OCI-M2 (cell line): ENCODE results near the gene SMIM35.

ENCODE experiments used
- DNase-seq: peaks from one replicate; lab custom pipeline; 2025; ENCODE audit not compliant: unreplicated experiment; lab: John Stamatoyannopoulos, UW

The SMIM35 gene

DNA sequence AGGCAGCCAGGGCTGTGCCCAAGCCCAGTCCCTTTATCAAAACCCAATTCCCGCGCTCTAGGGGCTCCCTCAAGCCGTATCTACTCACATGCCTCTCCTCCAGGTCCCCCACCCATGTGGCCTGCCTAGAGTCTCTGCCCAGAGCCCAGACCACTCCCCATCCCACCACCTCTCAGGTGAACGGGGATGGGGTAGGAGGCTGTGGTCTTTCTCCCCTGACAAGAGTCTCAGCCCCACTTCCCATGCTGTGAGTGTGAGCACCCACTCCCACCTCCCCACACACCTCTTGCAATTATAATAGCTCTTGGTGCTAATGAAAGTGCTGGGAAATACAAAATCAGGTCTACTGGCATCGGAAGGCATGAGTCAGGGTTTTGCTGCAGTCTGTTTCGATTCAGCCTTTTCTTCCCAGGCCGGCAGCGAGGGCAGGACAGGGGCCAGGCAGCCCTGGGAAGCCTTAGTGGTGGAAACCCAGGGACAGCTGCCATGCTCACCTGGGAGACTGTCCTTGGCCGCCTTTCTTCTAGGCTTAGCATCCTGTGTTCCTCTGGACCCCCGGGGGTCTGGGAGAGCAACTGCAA is 26.6 kb downstream of the SMIM35 start:
- DNase-seq = no peak

DNA sequence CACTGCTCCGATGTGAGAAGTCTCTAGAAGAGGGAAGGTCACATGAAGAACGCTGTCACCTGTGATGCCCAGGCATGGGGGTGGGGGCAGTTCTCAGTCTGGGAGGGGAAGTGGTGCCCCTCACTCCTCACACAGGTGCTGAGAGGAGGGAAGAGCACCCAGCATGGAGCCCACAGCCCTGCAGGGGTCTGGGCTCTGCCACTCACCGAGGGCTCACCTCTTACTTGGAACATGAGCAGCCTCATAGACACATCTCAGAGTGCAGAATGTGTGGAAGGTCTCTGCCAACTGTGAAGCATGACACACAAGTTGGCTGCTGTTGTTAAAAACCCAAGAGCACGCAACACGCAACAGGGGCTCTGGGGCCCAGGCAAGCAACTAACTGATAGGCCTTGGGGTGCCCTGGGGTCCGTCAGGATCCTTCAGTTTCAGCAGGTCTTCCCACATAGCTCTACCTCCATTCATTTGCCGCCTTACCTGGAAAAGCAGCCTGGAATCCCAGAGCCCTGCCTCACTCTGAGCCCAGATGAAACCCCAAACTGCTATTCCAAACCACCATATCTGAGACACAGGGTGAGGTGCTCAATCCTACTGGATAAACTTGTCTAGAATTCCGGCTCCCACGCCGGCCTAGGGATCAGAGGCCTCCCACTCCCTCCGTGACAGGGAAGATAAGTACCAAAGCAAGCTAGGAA is 27.4 kb downstream of the SMIM35 start:
- DNase-seq = no peak

DNA sequence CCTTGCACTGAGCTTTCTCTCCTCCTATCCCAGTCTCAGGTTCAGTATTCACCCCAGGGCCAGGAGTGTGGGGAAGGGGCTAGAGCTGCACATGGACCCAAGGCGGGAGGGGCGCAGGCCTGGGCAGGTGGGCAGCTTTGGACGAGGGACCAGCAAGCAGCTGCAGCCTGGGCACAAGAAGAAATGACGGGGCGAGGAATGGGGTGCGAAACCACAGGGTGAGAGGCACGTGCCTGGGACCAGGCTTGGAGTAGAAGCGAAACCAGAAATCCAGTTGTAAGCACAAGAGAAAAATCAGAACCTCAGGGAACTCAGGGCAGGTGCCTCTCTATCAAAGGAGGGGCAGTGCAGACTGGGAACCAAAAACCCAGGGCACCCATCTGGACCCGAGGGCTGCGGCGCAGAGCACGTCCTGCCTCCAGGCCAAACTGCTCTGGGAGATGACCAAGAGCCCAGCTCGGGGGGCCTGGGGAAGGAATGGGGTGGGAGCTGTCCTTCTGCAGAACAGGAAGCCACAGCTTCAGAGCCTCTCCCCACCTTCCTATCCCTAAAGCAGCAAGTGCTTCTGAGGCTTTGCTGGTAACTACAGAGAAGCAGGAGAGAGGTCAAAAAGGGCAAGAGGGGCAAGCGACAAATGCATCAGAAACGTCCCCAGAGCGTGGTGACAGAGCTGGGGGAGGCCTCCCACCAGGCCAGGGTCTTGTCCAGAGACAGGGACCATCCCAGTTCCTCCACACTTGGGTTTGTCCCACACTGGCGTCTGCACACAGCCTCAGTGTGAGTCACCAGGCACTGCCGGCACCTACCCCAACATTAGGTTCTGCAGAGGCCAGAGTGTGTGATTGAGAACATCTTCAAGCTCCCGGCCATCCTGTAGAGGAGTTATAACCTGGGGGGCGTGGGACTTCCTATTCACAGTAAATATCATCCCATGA is 28.2 kb downstream of the SMIM35 start:
- no peak for DNase-seq

DNA sequence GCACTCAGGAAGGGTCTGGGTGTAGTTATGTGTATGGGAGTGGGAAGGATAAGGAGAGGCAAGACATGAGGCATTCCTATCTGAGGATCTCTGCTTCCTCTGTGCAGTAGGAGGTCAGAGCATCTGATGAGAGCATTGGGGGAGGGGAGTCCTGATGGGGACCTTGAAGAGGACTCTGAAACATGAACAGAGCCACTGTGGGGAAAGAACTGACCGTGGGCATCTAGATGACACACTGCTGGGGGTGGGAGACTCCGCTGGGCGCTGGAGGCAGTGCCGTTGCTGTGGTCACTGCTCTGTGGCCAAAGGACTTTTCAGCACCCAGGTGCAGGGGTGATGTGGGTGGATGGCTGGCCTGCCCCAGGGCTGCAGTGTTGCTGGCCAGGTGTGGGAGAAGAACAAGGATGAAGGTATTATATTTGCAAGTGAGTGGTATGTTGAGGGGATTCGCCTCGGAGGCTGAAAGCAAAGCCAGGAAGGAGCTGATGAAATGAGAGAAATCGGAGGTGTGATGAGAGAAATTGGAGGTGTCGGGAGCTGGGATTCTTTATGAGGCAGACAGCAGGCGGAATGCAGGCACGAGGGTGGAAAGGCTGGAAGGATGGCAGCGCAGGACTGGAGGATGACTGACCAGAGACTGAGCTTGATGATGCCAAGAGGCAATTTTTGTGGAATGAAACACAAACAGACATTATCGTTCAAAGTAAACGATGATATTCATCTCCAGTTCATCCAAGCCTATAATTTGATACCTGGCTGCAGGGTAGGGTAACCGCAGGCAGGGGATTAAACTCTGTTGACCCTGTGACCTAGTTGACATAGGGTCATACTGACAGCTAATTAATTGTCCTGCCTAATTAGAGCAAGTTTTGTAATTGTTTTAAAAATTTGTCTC is 29.3 kb downstream of the SMIM35 start:
- DNase-seq = no peak

DNA sequence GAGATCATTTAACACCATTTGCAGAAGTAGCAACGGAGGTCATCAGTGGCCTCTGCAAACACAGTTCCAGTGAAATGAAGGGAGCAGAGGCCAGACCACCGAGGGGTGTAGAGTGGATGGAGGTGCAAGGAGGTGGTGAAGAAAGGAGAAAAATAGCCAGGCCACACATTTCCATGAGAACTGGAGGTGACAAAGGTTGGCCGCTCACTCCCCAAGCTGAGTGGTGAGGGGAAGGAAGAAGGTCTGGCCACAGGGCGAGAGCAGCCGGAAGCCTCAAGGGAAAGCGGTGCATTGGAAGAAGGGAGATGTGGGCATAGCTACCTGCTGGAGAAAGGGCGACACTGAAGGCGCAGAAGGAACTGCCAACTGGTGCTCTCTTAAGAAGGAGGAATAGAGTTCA is 30.0 kb downstream of the SMIM35 start:
- DNase-seq = no peak

DNA sequence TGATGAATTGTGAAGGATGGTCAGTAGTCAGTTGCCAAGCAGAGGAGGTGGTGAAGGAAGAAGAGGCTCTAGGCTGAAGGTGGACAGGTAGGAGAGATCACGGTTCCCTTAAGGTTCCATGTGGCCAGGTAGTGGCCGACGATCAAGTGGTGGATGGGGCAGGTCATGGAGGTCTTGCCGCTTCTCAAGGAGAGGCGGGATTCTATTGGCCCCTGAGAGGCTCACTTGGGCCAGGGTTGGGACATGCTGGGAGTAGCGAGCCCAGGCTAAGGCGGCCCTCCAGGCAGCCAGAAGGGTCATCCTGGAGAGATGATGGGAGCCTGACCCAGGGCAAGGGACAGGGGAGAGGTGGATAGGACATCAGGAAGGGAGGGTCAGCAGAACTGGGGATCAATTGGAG is 30.8 kb downstream of the SMIM35 start:
- DNase-seq = no peak

DNA sequence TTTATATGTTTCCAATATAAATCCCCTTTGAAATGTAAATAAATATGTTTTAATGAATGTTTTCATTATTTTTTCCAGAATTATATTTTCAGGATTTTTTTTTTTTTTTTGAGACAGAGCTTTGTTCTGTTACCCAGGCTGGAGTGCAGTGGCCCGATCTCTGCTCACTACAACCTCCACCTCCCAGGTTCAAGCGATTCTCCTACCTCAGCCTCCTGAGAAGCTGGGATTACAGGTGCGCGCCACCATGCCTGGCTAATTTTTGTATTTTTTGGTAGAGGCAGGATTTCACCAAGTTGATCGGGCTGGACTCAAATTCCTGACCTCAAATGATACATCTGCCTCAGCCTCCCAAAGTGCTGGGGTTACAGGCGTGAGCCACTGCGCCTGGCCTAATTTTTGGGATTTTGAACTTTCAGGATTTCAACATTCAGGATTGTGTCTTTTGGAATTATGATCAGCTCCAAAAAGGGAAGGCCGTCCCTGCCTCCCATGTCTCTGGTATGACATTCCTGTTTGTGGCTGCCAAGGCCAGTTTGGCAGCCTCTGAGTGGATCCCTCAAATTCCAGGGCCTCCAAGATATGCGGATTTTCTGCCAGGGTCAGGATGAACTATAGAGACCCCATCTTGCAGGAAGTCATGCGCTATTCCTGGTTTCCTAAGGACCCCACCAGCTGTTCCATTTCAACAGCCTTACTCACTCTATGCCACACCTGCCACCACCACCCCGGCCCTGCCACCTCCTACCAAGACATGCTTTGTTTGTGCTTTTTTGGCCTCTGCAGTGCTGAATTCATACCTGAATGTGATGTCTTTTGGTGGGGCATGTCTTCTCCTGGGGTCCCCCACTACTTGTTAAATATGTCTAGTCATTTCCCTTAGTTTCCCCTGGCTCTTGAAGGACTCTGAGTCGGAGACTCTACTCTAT is 31.8 kb downstream of the SMIM35 start:
- DNase-seq = no peak

DNA sequence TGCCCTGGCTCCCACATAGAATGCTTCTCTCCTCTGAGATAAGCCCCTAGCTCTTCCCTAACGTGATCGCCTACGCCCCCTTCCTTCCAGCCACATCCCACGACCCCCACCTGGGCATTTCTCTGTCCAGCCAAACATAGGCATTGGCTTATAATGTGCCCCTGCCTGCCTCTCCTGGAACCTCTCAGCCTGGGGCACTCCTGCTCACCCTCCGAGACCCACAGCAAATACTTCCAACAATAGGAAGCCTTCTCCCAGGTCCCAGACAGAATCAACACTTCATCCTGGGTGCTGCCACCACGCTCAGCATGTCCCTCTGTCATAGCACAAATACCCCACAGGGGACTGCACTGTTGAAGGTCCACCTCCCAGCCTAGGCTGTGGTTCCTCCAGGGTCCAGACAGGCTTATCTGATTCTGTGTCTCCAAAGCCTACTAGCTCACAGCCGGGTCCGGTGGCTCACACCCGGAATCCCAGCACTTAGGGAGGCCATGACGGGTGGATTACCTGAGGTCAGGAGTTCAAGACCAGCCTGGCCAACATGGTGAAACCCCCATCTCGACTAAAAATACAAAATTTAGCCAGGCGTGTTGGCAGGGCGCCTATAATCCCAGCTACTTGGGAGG is 34.1 kb downstream of the SMIM35 start:
- DNase-seq = no peak

DNA sequence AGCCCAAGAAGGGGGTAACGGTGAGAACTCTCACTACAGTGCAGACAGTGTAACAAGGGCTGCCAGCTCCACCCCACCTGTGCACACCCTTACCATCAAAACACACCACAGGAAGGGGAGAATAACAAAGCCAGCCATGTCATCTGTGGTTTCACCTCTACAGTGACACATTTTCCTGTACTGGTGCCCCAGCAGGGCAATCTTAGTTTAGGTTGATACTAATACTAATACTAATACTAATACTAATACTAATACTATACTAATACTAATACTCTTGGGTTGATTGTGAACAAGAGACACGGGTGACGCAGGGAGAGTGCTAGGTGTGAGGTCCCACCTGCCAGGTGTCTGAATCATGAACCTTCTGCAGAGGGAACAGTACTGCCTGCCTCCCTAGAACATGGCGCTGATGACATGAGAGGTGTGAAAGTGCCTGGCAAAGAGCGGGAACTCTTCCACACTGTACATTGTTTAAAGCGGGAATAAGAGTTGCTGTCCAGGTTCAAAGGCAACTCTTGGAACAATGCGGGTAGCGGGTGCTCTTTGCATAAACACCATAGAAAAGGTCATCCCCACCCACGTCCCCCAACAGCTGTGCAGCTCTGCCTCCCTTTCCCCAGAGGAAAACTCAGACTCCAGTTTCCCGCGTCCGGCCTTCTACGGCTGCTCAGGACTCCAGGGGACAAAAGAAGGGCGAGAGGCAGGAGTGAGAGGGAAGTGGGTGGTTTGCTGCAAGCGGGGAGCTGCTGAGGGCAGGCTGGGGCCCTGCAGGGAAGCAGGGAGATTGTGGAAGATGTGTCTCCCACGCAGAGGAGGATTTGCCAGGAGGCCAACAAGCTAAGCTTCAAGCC is 34.9 kb downstream of the SMIM35 start:
- DNase-seq = no peak

DNA sequence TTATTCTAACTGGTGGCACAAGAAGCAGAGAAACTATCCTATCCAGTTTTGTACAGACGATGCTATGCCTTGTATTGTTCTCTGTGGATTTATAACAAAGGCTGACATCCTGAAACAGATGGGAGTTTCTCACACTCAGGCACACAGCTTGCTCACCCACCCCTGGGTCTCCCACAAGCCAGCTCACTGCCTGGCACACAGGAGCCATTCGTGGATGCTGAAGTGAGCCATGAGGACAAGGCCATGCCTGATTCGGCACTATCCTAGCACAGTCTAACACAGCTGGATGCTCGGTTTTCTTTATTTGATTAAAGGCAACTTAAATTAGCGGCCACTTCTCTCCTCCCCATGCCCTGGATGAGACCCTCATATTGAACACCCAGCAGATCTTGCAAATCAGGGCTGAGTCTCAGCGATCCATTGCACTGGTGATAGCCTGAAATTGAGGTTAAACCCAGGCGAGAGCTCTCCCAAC is 35.6 kb downstream of the SMIM35 start:
- no peak for DNase-seq

DNA sequence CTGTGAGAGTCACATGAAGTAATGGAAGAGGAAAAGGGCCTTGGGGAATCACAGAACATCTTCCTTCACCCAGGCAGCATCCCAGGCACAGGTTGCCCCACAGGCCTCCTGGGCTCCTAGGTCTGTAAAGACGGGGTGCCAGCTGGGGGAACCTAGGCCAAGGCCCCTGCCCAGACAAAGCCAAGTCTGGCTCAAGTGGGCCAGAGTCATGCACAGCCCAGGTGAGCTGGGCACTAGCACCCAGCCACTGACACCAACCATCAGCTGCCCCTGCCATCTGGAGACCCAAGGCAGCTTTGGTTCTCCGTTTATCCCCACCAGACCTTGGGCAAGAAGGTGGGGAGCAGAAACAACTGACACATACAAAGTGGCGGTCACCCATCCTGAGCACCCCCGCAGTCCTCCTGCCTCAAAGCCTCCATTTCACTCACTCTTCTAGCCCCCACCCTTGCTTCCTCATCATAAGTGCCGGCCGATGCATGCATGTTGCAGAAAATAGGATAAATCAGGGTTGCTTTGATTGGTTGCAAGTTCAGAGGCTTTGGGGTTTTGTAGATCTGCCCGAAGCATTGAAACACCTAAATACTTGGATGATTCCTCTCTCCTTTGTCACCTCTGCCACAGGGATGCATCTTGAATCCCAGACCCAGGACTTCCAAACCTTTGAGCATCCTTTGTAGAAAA is 36.4 kb downstream of the SMIM35 start:
- DNase-seq = no peak

DNA sequence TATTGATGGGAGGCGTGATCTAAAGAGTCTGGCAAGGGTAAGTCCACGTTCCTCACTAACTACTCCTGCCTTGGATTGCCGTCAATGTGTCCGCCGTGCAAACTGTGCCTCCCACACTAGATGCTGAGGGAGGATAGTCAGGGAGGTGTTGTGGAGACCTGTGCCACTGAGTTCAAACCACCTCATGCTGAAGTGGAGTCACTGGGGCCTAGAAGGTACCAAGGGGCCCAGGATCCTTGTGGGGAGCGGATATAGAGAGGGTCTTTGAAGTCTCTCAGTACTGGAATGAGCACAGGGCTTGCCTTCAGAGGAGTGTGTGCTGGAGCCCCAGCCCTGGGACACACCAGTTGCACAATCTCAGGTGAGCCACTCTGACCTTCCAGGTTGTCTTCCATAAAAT is 37.0 kb downstream of the SMIM35 start:
- no peak for DNase-seq

DNA sequence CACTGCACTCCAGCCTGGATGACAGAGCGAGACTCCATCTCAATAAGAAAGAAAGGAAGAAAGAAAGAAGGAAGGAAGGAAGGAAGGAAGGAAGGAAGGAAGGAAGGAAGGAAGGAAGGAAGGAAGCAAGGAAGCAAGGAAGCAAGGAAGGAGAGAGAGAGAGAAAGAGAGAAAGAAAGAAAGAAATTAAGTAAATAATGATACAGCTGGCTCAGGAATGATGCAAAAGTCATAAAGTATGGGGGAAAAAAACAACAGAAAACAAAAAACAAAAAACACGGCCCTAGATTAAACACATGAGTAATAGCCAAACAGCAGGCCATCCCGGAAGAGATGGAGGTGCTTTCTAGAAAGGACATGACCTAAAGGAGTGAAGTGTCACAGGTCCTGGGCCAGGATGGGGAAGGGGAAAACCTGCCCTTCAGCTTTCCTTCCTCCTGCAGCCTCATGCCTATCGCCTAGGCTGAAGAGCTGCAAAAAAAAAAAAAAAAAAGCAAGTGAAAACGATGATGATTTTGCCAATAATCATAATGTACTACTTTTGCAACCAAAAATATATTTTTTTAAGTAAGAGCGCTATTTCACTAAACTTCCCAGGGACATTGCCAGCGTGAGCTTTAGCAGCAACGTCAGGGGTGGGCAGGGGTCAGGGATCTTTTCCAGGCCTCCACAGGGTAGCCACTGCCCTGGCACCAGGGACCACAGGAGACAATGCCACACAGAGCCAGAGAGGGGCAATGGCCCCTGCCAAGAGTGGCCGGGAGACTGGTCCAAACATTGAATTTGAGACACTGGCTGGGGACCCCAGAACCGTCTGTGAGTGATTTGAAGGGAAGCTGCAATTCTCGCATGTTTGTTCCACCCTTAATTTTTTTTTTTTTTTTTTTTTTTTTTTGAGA is 38.0 kb downstream of the SMIM35 start:
- DNase-seq = no peak

DNA sequence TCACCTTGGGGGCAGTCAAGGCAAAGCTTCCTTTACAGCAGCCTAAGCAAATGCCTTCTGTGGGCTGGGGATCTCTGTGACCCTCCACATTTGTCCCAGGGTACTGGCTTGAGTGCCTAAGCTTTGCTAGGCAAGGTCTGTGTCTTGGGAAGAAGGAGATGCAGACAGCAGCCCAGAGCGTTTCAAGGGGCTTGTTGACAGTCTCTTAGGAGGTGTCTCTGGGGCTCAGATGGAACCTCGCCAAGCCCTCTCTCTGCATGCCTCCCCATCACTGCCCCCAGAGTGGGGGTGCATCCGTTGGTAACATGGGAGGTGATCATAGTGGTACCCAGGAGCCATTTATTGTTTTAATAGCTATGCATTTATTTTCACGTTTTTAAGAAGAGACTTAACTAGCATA is 39.0 kb downstream of the SMIM35 start:
- DNase-seq = no peak

DNA sequence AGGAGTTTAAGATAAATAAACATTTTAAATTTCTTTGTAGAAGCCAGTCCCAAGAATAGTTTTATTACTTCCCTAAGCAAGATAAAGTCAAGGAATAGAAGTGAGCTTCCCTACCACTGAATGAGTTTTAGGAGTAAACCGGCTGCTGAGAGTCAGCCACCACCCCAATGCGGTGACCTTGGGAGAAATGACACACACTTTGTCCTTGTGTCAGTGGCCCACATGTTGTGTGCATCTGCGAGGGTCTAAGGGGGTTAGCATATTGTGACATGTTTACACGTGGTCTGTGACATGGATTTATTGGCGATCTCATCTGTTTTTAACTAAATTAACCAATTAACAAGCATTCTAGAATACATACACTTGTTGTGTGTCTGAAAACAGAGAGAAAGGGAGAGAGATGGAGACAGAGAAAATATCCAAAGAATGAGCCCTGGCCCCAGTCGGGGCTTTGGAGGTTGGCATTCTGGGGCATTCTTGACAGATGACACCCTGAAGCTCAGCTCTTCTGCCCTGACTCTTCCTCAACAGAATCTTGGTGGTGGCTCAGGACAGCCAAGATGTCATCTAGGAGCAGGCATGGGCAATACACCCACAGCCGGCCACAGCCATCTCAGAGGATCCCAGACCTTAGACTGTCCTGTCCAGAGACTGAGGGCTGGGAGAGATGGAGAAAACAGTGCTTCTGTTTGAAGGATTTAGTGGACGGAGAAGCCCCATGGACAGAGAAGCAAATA is 39.6 kb downstream of the SMIM35 start:
- no peak for DNase-seq
